Brain microvascular endothelial cell (primary cell): Measurements from ENCODE around the gene S100A14.
A peak's percentile ranks its signal among the peaks of the same experiment; 100 is the strongest.

ENCODE experiments used
- DNase-seq: peaks from one replicate; pipeline ENCODE4 v3.0.0-alpha.2; 2020
- H3K27ac ChIP-seq: fragments of 250-450 bp; sonication (Bioruptor Pico); 2 replicates; pipeline ENCODE4 v1.5.1; 2020; ENCODE audit warnings: mild to moderate bottlenecking, moderate library complexity
- H3K27me3 ChIP-seq: fragments of 250-450 bp; sonication (Bioruptor Pico); replicated peaks from 2 replicates; pipeline ENCODE4 v1.5.1; 2020; ENCODE audit warnings: mild to moderate bottlenecking
- H3K36me3 ChIP-seq: fragments of 250-450 bp; sonication (Bioruptor Pico); replicated peaks from 2 replicates; pipeline ENCODE4 v1.5.1; 2020; ENCODE audit warnings: mild to moderate bottlenecking
- H3K4me3 ChIP-seq: 2 replicates; pipeline ENCODE4 v1.5.1; 2011; ENCODE audit warnings: low read depth, mild to moderate bottlenecking, control low read depth, low read length, moderate library complexity
- CTCF ChIP-seq: IDR thresholded peaks from 2 replicates; pipeline ENCODE4 v1.5.1; 2011; ENCODE audit warnings: low read depth, mild to moderate bottlenecking, moderate library complexity, low read length, control low read depth, inconsistent platforms; ENCODE audit errors: missing control alignments
- in situ Hi-C: cut with HindIII; loops from 2 replicates; pipeline ENCODE4 v1.10.0; 2017; ENCODE audit warnings: low sequenced_read_pairs, low pct_ligation_motif_present

Gene S100A14

GRCh38 chr1:153659175-153659534 lies 43.0 kb upstream of the S100A14 start:
- DNase-seq, result no peak
- Histone ChIP-seq H3K27ac (peak overlapping the region; percentile 92), H3K27me3 (no peaks in the 10 kb centered on the region), H3K4me3 (peak overlapping the region; percentile 84), H3K36me3 (peaks cover 34% of the 10 kb centered on the region)
- in situ Hi-C loops, result no loop called here
- TF ChIP-seq CTCF, result no peak

GRCh38 chr1:153658400-153659174 lies 42.5 kb upstream of the S100A14 start, which contains the start of gene SNAPIN:
Gene SNAPIN (plus strand): TSS chr1:153658703. CDS start chr1:153658744, 41 bp downstream.
- H3K4me3 ChIP-seq, result peak within 1 kb of the TSS; percentile 84
- peak within 1 kb of the TSS; percentile 92 for H3K27ac ChIP-seq
- in situ Hi-C loops, result no loop called here
- H3K27me3 ChIP-seq, result no peaks in the 10 kb centered on the region
- peak; percentile 14 for TF ChIP-seq CTCF
- peak; percentile 87 for DNase-seq
- H3K36me3 ChIP-seq, result peaks cover 29% of the 10 kb centered on the region

- H3K27ac ChIP-seq, result no peak overlapping the region
- in situ Hi-C loops, result no loop called here
- H3K4me3 ChIP-seq, result no peak overlapping the region
- H3K27me3 ChIP-seq, result no peaks in the 10 kb centered on the region
- TF ChIP-seq CTCF, result no peak
- DNase-seq, result no peak
- peaks cover 2% of the 10 kb centered on the region for H3K36me3 ChIP-seq
These were observed 39.2 kb upstream of the S100A14 start for GRCh38 chr1:153655333-153655732.

GRCh38 chr1:153652805-153653500 lies 36.8 kb upstream of the S100A14 start:
- in situ Hi-C loops, result no loop called here
- no peak overlapping the region for H3K4me3 ChIP-seq
- no peaks in the 10 kb centered on the region for H3K36me3 ChIP-seq
- H3K27ac ChIP-seq, result no peak overlapping the region
- H3K27me3 ChIP-seq, result no peaks in the 10 kb centered on the region
- DNase-seq, result peak; percentile 31
- no peak for TF ChIP-seq CTCF

GRCh38 chr1:153651771-153652170 lies 35.6 kb upstream of the S100A14 start:
- no peak overlapping the region for H3K27ac ChIP-seq
- TF ChIP-seq CTCF, result no peak
- no peak for DNase-seq
- no peaks in the 10 kb centered on the region for H3K36me3 ChIP-seq
- in situ Hi-C loops, result no loop called here
- no peak overlapping the region for H3K4me3 ChIP-seq
- no peaks in the 10 kb centered on the region for H3K27me3 ChIP-seq
